Lower lobe of right lung (tissue), 2 donors: ENCODE data around the gene FGA. TPM values are rescaled to one million over a fixed set of nuclear protein-coding genes. Genes with fewer than 3 reads are reported as not detected.

Experiments
- ATAC-seq, 2 donors: fragments of 200-7000 bp; cut with Tn5 transposase; one replicate each; pipeline ENCODE4 v1.9.1; 2020 to 2022; ENCODE audit warnings: mild to moderate bottlenecking in 2 of 2, moderate library complexity in 2 of 2
- DNase-seq: peaks from one replicate; pipeline ENCODE4 v3.0.0-alpha.2; 2020
- H3K27ac ChIP-seq: fragments of 200-600 bp; one replicate; pipeline ENCODE4 v1.8.0; 2022
- H3K27me3 ChIP-seq: fragments of 200-600 bp; one replicate; pipeline ENCODE4 v1.8.0; 2022; ENCODE audit warnings: low read depth
- H3K36me3 ChIP-seq: fragments of 200-600 bp; one replicate; pipeline ENCODE4 v1.8.0; 2022; ENCODE audit warnings: mild to moderate bottlenecking
- H3K4me1 ChIP-seq: fragments of 200-600 bp; one replicate; pipeline ENCODE4 v1.8.0; 2022
- H3K4me3 ChIP-seq: fragments of 200-600 bp; one replicate; pipeline ENCODE4 v1.8.0; 2022; ENCODE audit warnings: mild to moderate bottlenecking
- H3K9me3 ChIP-seq: fragments of 200-600 bp; one replicate; pipeline ENCODE4 v1.8.0; 2022
- intact Hi-C: fragments of 100-400 bp; cut with DNase I; formaldehyde crosslinking; loops from one replicate; pipeline ENCODE4 v1.11.0; 2022
- total RNA-seq: library from RNA; stranded (reverse); fragmentation: NEBNext Ultra II Directional; extraction: Animal tissue kit (Norgen Biotek cat#: 25700); gene quantifications from one replicate; pipeline ENCODE4 v1.2.1, GENCODE V29; 2021
- TF ChIP-seq, protein P1 (sequence below): fragments of 200-600 bp; IDR thresholded peaks from one replicate; pipeline ENCODE4 v1.8.0; 2022; ENCODE audit warnings: antibody characterized with exemption, mild to moderate bottlenecking
- donor health status: DM: no; HTN: yes; CAD: no; lungs with severe emphysema.

The FGA gene
- total RNA-seq, 1 donor from 2014 or later = 35.4 TPM

DNA sequence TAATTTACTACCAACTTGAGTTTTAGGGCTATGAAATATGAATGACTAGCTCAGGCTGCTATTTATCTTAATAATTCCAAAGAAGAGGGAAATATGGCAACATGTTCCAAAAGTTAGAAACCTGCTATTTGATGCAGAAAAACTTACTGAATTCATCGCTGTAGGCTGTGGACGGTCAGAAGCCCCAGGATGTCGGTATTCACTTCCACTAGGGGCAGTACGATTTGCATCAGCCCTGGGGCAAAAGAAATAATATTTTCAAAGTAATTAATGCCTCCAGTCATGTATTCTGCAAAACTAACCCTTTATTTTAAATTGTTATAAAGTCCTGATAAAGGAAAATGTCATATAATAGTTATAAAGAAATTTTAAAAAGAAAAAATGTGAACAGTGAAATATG, 44.9 kb downstream of the FGA start:
- Histone ChIP-seq H3K4me1 (peaks cover 22% of the 10 kb centered on the region), H3K9me3 (no peaks in the 10 kb centered on the region), H3K27ac (no peak overlapping the region), H3K36me3 (peaks cover 75% of the 10 kb centered on the region), H3K4me3 (no peak overlapping the region), H3K27me3 (no peaks in the 10 kb centered on the region)
- TF ChIP-seq, protein P1, sequence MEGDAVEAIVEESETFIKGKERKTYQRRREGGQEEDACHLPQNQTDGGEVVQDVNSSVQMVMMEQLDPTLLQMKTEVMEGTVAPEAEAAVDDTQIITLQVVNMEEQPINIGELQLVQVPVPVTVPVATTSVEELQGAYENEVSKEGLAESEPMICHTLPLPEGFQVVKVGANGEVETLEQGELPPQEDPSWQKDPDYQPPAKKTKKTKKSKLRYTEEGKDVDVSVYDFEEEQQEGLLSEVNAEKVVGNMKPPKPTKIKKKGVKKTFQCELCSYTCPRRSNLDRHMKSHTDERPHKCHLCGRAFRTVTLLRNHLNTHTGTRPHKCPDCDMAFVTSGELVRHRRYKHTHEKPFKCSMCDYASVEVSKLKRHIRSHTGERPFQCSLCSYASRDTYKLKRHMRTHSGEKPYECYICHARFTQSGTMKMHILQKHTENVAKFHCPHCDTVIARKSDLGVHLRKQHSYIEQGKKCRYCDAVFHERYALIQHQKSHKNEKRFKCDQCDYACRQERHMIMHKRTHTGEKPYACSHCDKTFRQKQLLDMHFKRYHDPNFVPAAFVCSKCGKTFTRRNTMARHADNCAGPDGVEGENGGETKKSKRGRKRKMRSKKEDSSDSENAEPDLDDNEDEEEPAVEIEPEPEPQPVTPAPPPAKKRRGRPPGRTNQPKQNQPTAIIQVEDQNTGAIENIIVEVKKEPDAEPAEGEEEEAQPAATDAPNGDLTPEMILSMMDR = no peak
- ATAC-seq (no peak), DNase-seq (no peak)
- intact Hi-C loops = no loop called here

DNA sequence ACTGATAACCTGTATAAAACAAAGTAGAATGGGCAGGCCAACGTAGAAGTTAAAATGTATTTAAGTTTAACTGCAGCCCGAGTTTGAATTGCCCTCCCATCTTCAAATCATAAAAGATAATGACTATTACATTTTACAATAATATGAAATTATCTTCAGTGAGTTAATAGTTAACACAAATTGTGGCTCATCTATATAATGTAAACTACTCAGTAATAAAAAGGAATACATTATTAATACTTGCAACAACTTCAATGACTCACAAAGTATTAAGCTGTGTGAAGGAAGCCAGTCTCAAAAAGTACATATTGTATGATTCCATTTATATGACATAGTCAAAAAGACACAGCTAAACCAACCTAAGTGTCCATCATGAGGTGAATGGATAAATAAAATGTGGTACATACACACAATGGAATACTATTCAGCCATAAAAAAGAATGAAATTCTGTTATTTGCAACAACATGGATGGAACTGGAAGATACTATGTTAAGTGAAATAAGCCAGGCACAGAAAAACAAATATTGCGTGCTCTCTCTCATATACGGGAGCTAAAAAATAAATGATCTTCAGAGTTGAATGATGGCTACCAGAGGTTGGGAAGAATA, 48.2 kb downstream of the FGA start:
- TF ChIP-seq, protein P1 = no peak
- H3K27me3 ChIP-seq = no peaks in the 10 kb centered on the region
- H3K27ac ChIP-seq = no peak overlapping the region
- DNase-seq (no peak), ATAC-seq (no peak)
- no peak overlapping the region for H3K4me3 ChIP-seq
- H3K36me3 ChIP-seq = peaks cover 100% of the 10 kb centered on the region
- no peaks in the 10 kb centered on the region for H3K9me3 ChIP-seq
- intact Hi-C loops = no loop called here
- no peaks in the 10 kb centered on the region for H3K4me1 ChIP-seq

Other genes starting within 250 kb of the FGA start
- 0.53 TPM for gene DCHS2, start 98.9 kb downstream of the FGA start, total RNA-seq
- 55.7 TPM for gene PLRG1, start 40.3 kb downstream of the FGA start, total RNA-seq
- gene FGB, start 27.7 kb downstream of the FGA start, total RNA-seq = 0.95 TPM
- 236 TPM for gene FGG, start 21.9 kb upstream of the FGA start, total RNA-seq
- 1.0 TPM for gene LRAT, start 153.3 kb upstream of the FGA start, total RNA-seq
- not detected for gene RBM46, start 190.5 kb upstream of the FGA start, total RNA-seq